ENCODE data around the gene SPRED2. TPM values are rescaled to one million over a fixed set of nuclear protein-coding genes. Genes with fewer than 3 reads are reported as not detected.

The SPRED2 gene
- total RNA-seq, 1 donor from 2014 or later = 8.4 TPM

DNA sequence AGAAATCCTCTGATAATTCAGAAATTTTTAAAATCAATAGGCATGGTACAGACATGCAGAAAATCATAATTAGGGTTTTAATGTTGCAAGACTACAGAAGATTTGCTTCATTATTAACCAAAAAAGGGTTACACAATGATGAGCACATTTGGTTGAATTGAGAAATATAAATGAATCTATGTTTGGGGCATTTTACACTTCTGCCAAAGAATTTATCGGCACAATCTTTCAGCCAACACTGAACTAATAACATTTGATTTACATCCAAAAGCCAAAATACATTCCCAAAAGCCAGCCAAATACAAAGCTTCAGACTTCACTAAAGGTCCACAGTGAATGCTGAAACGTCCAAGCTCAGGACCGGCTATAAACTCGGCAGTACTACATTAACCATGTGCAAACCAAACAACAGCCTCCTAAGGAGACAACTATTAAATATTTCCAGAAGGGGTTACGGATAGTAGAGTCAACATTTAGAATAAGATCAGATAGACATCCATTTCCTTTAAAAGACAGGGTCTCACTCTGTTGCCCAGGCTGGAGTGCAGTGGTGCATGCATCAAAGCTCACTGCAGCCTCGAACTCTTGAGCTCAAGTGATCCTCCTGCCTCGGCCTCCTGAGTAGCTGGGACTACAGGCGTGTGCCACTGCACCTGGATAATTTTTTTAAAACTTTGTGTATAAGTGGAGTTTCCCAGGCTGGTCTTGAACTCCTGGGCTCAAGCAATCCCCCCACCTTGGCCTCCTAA lies 29.4 kb downstream of the SPRED2 start:
- H3K27ac Mint-ChIP-seq = no peak overlapping the region
- H3K27me3 Mint-ChIP-seq (ENCODE audit: low read depth) = peaks cover 13% of the 10 kb centered on the region
- peaks cover 21% of the 10 kb centered on the region for H3K4me1 Mint-ChIP-seq (ENCODE audit: low read depth)
- no peak overlapping the region for H3K4me3 Mint-ChIP-seq (ENCODE audit: low read depth)
- H3K36me3 Mint-ChIP-seq (ENCODE audit: low read depth) = no peaks in the 10 kb centered on the region
- intact Hi-C loops (cut with micrococcal nuclease) = no loop called here
- DNase-seq (ENCODE audit: low spot score) = no peak
- H3K9me3 Mint-ChIP-seq = no peaks in the 10 kb centered on the region

DNA sequence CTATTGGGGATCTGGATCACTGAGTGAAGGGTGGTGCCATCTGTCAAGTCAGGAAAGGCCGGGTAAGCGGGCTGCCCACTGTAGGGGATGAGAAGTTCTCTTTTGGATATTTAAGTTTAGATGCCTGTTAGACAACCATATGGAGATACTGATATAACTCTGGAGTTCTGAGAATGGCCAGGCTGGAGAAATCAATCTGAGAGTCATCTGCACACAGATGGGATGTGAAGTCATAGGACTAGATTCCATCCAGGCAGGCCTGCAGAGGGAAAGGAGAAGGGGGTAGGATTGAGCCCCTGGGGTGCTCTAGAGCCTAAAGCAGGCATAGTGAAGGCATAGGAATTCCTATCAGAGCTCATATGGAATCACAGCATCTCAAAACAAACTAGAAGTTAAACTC lies 30.1 kb downstream of the SPRED2 start:
- intact Hi-C loops (cut with micrococcal nuclease) = no loop called here
- no peak for DNase-seq (ENCODE audit: low spot score)
- Mint-ChIP-seq H3K9me3 (no peaks in the 10 kb centered on the region), H3K36me3 (ENCODE audit: low read depth) (no peaks in the 10 kb centered on the region), H3K4me1 (ENCODE audit: low read depth) (peaks cover 23% of the 10 kb centered on the region), H3K27me3 (ENCODE audit: low read depth) (peaks cover 13% of the 10 kb centered on the region), H3K27ac (no peak overlapping the region), H3K4me3 (ENCODE audit: low read depth) (no peak overlapping the region)

DNA sequence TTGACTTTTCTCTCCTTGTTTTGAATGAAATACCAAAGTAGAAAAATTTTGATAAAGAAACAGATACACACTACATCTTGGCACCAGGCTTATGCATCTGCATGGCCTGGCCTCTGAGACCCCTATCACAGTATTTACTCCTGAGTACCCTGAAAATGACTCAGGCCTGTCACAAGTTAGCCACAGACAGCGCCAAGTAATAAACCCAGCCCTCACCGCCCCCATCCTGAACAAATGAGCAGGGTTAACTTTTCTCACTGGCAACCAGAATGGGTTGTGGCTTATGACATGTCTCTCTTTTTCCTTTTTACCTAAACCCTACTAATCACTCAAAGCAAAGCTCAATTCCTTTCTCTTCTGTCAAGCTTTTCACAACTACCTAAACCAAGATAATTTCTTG lies 35.3 kb downstream of the SPRED2 start:
- no peak overlapping the region for H3K4me3 Mint-ChIP-seq (ENCODE audit: low read depth)
- H3K4me1 Mint-ChIP-seq (ENCODE audit: low read depth) = peaks cover 33% of the 10 kb centered on the region
- H3K27me3 Mint-ChIP-seq (ENCODE audit: low read depth) = peaks cover 12% of the 10 kb centered on the region
- H3K36me3 Mint-ChIP-seq (ENCODE audit: low read depth) = no peaks in the 10 kb centered on the region
- intact Hi-C loops (cut with micrococcal nuclease) = loop anchor here (1.0 kb wide), 1 partner anchor 152 kb away; no protein-coding TSS in a partner anchor
- DNase-seq (ENCODE audit: low spot score) = no peak
- H3K9me3 Mint-ChIP-seq = no peaks in the 10 kb centered on the region
- peak overlapping the region; percentile 39 for H3K27ac Mint-ChIP-seq

DNA sequence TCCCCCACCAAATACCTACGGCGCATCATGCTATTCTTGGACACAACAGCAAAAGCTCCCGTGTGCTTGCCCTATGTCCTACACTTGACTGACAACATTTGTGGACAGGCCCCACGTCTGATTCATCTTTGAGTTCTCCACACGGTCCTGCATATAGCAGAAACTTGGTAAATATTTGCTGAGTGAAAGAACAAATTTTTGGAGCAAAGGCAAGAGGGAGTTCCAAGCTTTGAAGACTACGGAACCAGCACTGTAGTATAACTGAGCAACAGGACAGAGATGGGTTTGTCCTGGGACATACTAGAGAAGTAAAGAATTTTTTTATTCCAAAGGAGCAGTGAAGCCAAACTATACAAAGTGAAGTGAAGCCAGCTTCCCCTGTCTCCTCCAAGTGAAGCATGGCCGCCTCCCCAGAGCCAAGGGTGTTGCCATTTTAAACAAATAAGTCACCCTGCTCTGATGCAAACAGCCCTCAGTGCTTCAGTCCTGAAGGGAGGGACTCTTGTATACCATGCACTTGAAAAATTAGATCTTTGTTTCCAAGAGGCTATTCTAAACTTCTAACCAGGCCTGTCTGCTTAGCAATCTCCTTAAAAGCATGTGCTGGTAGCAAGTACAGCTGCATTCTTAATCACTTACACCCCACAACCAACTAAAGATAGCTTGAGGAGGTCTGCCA lies 35.9 kb downstream of the SPRED2 start:
- intact Hi-C loops (cut with micrococcal nuclease) = loop anchor here (1.0 kb wide), 1 partner anchor 153 kb away; no protein-coding TSS in a partner anchor
- DNase-seq (ENCODE audit: low spot score) = no peak
- H3K4me1 Mint-ChIP-seq (ENCODE audit: low read depth) = peaks cover 33% of the 10 kb centered on the region
- no peak overlapping the region for H3K27ac Mint-ChIP-seq
- peaks cover 12% of the 10 kb centered on the region for H3K27me3 Mint-ChIP-seq (ENCODE audit: low read depth)
- H3K36me3 Mint-ChIP-seq (ENCODE audit: low read depth) = no peaks in the 10 kb centered on the region
- no peaks in the 10 kb centered on the region for H3K9me3 Mint-ChIP-seq
- no peak overlapping the region for H3K4me3 Mint-ChIP-seq (ENCODE audit: low read depth)

DNA sequence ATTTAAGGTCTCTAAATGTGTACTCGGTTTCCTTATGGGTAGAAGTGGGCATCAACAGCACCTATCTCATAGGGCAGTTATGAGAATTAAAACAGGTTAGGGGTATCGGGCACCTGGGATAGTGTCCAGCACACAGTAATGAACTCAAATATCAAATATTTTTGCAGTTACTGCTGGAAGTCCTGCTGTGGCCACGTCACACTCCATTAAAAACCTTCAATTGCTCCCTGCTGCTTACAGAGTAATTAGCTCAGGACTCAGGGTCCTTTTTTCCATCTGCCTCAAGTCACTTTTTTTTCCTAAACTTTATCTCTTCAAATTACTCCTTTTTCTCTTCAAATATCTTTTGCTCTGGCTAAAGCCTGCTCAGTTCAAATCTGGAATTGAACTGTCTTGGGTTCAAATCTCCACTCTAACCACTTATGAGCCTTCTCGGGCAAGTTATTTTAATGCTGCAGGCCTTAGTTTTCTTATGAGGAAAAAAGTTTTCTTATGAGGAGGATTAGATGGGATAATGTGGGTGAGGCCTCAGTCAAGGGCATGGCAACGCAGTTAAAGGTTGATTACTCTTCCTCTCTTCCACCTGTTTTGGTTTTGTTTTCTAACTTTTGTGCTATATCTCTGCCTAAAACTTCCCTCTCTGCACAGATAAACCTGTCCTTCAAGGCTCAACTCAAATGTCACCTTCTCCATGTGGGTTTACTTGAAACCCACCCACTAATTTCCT lies 36.6 kb downstream of the SPRED2 start:
- H3K36me3 Mint-ChIP-seq (ENCODE audit: low read depth) = no peaks in the 10 kb centered on the region
- peaks cover 12% of the 10 kb centered on the region for H3K27me3 Mint-ChIP-seq (ENCODE audit: low read depth)
- no peak overlapping the region for H3K27ac Mint-ChIP-seq
- H3K9me3 Mint-ChIP-seq = no peaks in the 10 kb centered on the region
- H3K4me3 Mint-ChIP-seq (ENCODE audit: low read depth) = no peak overlapping the region
- intact Hi-C loops (cut with micrococcal nuclease) = no loop called here
- no peak for DNase-seq (ENCODE audit: low spot score)
- peaks cover 33% of the 10 kb centered on the region for H3K4me1 Mint-ChIP-seq (ENCODE audit: low read depth)

DNA sequence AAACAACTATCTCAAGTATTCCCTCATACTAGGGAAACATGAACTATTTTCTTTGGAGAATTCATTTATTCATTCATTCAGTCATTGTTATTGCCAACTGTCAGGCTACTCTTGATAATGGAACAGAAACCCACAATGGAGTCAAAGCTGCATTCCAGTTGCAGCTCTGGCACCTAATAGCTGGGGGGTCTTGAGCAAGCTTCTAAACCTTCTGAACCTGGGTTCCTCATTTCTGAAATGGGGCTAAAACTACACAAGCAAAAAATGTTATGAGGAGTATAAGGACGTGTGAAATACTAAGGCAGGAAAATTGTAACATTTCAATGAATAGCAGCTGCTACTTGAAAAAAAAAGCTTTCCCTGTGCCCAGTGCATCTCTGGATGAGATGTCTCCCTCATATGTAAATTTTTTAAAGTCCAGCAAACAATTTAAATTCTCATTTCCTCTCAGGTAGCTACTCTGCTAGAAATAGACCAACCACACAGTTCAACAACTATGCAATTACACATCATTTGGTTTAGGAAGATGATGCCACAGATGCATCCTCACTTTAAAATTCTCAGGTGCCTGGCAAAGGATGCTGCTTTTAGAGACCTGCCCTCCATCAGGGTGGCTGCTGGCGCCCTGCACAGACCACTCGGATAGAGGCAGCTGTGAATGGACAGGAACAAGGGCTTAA lies 38.5 kb downstream of the SPRED2 start:
- intact Hi-C loops (cut with micrococcal nuclease) = no loop called here
- Mint-ChIP-seq H3K4me3 (ENCODE audit: low read depth) (no peak overlapping the region), H3K9me3 (no peaks in the 10 kb centered on the region), H3K4me1 (ENCODE audit: low read depth) (peaks cover 39% of the 10 kb centered on the region), H3K36me3 (ENCODE audit: low read depth) (no peaks in the 10 kb centered on the region), H3K27ac (no peak overlapping the region), H3K27me3 (ENCODE audit: low read depth) (peaks cover 13% of the 10 kb centered on the region)
- no peak for DNase-seq (ENCODE audit: low spot score)

DNA sequence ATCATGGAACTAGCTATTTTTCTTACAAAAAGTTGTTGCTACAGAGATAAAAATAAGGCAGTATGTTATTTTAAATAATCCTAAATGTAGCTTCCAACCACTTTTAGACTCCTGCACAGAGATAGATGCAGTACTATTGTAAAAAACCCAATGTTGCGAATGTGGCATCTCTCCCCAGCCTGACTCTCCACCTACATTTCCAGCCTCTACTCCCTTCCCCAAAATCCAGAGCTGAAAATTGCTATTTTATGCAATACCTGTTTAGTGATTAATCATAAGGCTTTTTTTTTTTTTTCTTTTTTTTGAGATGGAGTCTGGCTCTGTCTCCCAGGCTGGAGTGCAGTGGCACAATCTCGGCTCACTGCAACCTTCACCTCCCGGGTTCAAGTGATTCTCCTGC lies 39.4 kb downstream of the SPRED2 start:
- H3K9me3 Mint-ChIP-seq = no peaks in the 10 kb centered on the region
- no peak overlapping the region for H3K4me3 Mint-ChIP-seq (ENCODE audit: low read depth)
- peaks cover 13% of the 10 kb centered on the region for H3K27me3 Mint-ChIP-seq (ENCODE audit: low read depth)
- H3K36me3 Mint-ChIP-seq (ENCODE audit: low read depth) = no peaks in the 10 kb centered on the region
- H3K27ac Mint-ChIP-seq = no peak overlapping the region
- intact Hi-C loops (cut with micrococcal nuclease) = no loop called here
- no peak for DNase-seq (ENCODE audit: low spot score)
- H3K4me1 Mint-ChIP-seq (ENCODE audit: low read depth) = peaks cover 37% of the 10 kb centered on the region

DNA sequence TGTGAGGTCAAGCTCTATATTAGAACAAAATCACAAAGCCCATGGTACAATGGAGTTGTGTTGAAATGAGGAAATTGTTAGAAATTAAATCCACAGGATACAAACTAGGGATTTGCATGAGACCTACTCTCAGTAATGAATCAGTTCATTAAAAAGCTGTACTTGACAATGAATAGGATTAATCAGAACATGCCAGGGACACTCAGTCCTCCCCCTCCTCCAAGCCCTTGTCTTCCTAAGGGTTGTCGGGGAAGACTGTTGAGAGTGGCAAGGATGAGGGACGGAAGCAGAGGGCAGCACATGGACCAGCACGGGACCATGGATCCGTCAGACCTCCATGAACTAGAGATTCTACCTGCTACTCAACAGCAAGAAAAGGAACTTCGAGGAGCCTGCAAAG lies 39.8 kb downstream of the SPRED2 start:
- no peak for DNase-seq (ENCODE audit: low spot score)
- H3K9me3 Mint-ChIP-seq = no peaks in the 10 kb centered on the region
- peaks cover 33% of the 10 kb centered on the region for H3K4me1 Mint-ChIP-seq (ENCODE audit: low read depth)
- intact Hi-C loops (cut with micrococcal nuclease) = no loop called here
- peaks cover 13% of the 10 kb centered on the region for H3K27me3 Mint-ChIP-seq (ENCODE audit: low read depth)
- H3K4me3 Mint-ChIP-seq (ENCODE audit: low read depth) = no peak overlapping the region
- no peaks in the 10 kb centered on the region for H3K36me3 Mint-ChIP-seq (ENCODE audit: low read depth)
- H3K27ac Mint-ChIP-seq = no peak overlapping the region

DNA sequence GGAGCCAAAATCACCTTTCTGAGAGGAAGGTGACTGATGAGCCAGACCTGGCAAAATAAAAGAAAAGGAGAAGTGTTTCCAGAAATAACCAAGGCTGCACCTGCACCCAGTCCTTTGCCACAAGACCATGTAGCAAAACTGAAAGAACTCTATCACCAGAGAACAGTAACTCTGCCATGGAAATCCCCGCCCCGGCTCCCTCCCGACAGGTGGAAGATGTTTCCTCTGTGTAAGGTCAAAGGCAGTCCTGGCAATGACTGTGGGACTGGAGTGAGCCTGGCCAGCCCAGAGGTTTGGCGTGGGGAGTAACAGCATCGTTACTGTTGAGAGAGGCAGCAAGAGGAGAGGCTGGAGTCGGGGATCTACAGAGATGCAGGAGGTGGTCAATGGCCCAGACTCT lies 42.3 kb downstream of the SPRED2 start:
- H3K9me3 Mint-ChIP-seq = no peaks in the 10 kb centered on the region
- H3K27me3 Mint-ChIP-seq (ENCODE audit: low read depth) = peaks cover 23% of the 10 kb centered on the region
- no peaks in the 10 kb centered on the region for H3K36me3 Mint-ChIP-seq (ENCODE audit: low read depth)
- intact Hi-C loops (cut with micrococcal nuclease) = no loop called here
- DNase-seq (ENCODE audit: low spot score) = no peak
- peaks cover 16% of the 10 kb centered on the region for H3K4me1 Mint-ChIP-seq (ENCODE audit: low read depth)
- H3K27ac Mint-ChIP-seq = no peak overlapping the region
- H3K4me3 Mint-ChIP-seq (ENCODE audit: low read depth) = no peak overlapping the region

DNA sequence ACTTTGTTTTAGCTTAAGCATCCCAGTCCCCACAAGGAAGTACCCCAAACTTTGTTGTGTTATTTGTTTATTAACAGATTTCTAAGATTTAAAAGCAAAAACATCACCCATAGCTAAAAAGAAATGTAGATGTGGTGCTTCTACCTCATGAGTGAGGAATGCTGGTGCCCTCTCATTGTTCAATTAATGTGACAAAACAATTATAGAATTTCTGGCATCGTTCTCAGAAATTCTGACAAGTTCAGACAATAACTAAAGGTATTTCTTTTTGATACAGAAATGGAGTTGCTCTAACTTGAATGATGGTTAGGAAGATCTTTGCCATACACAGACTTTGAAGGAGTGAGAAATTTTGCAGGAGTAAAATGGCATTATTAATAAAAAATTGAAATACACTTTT lies 42.9 kb downstream of the SPRED2 start:
- Mint-ChIP-seq H3K36me3 (ENCODE audit: low read depth) (no peaks in the 10 kb centered on the region), H3K9me3 (no peaks in the 10 kb centered on the region), H3K27ac (no peak overlapping the region), H3K27me3 (ENCODE audit: low read depth) (peaks cover 24% of the 10 kb centered on the region), H3K4me3 (ENCODE audit: low read depth) (no peak overlapping the region), H3K4me1 (ENCODE audit: low read depth) (peaks cover 15% of the 10 kb centered on the region)
- no peak for DNase-seq (ENCODE audit: low spot score)
- intact Hi-C loops (cut with micrococcal nuclease) = no loop called here

DNA sequence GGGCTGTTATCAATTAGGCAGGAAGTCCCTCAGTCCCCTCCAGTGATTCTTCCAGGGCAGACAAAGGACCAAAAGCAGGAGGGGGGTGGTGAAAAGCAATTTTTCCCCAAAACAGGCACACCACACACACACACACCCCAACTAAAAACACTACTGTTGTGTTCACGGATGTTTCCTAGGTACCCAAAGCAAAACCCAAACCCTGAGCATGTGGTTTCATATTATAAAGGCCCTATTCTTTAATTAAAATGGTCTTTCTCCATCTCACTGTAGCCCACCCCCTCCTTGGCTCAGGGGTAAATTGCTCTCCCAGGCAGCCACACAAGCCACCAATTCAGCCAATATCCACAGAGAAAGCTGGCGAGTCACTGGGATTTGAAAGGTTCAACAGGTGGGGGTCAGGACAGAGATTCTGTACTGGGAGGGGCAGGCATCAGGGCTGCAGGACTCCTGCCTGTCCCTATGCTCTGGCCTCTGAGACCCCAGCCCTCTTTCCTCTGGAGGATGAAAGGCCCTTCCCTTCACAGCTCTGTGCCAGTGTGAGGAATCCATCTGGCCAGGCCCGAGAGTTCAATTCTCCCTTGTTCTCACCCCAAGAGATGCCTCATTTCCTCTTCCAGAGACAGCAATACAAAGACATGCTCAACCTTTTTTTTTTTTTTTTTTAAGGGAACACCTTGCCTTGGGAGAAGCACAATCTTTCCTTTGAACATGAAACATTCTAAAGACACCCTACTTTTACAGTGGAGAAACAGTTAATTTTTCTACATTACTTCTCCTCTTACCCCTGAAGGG lies 43.6 kb downstream of the SPRED2 start:
- H3K4me1 Mint-ChIP-seq (ENCODE audit: low read depth) = peaks cover 15% of the 10 kb centered on the region
- DNase-seq (ENCODE audit: low spot score) = no peak
- intact Hi-C loops (cut with micrococcal nuclease) = no loop called here
- no peak overlapping the region for H3K27ac Mint-ChIP-seq
- H3K4me3 Mint-ChIP-seq (ENCODE audit: low read depth) = no peak overlapping the region
- H3K9me3 Mint-ChIP-seq = no peaks in the 10 kb centered on the region
- H3K36me3 Mint-ChIP-seq (ENCODE audit: low read depth) = no peaks in the 10 kb centered on the region
- peaks cover 22% of the 10 kb centered on the region for H3K27me3 Mint-ChIP-seq (ENCODE audit: low read depth)

DNA sequence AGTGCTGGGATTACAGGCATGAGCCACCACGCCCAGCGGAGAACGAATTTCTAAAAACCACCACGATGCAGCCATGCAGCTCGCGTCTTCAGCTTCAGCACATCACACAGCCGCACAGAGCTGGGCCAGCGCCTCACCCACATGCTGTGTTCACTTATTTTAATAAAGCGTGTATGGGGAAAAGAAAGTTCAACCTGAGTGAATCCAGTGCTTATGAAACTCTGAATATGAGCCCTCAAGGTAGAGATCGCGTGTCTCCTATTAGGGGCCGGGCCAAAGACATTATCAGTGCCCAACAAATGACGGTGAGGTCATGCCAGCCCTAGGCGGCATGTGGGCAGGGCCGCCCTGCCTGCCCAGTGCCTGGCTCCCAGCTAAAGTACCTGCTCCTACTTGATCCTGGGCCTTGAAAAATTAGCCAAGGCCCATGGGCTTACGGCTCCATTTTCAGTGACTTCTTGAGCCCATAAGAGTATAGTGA lies 44.3 kb downstream of the SPRED2 start:
- Mint-ChIP-seq H3K9me3 (no peaks in the 10 kb centered on the region), H3K36me3 (ENCODE audit: low read depth) (no peaks in the 10 kb centered on the region), H3K4me1 (ENCODE audit: low read depth) (peaks cover 21% of the 10 kb centered on the region), H3K27ac (no peak overlapping the region), H3K27me3 (ENCODE audit: low read depth) (peaks cover 21% of the 10 kb centered on the region), H3K4me3 (ENCODE audit: low read depth) (no peak overlapping the region)
- no peak for DNase-seq (ENCODE audit: low spot score)
- intact Hi-C loops (cut with micrococcal nuclease) = no loop called here
